Psoas muscle (tissue), 8 donors: ENCODE measurements around the gene GREB1. TPM values are rescaled to one million over a fixed set of nuclear protein-coding genes. Genes with fewer than 3 reads are reported as not detected.

ENCODE experiments used
- ATAC-seq, 4 donors: fragments of 200-7000 bp; cut with Tn5 transposase; one replicate each; pipeline ENCODE4 v1.9.1; 2020; ENCODE audit warnings: moderate library complexity in 3 of 4, mild to moderate bottlenecking in 2 of 4
- DNase-seq, 2 donors: peaks; one replicate each; pipeline ENCODE4 v3.0.0-alpha.2; 2020
- H3K27ac ChIP-seq: fragments of 200-600 bp; one replicate; pipeline ENCODE4 v1.8.0; 2022
- H3K27me3 ChIP-seq, 3 donors: fragments of 200-600 bp in 1 of 3; one replicate each; pipeline versions ENCODE4 v1.6.1 to v1.8.0; 2013 to 2022; ENCODE audit warnings: low read length in 2 of 3, mild to moderate bottlenecking in 2 of 3, moderate library complexity in 1 of 3; ENCODE audit not compliant: insufficient read depth in 3 of 3
- H3K36me3 ChIP-seq, 2 donors: fragments of 200-600 bp in 1 of 2; one replicate each; pipeline versions ENCODE4 v1.6.1 to v1.8.0; 2013 to 2022; ENCODE audit warnings: low read depth in 1 of 2, mild to moderate bottlenecking in 1 of 2, moderate library complexity in 1 of 2; ENCODE audit not compliant: insufficient read depth in 1 of 2
- H3K4me1 ChIP-seq: fragments of 200-600 bp; one replicate; pipeline ENCODE4 v1.8.0; 2022
- H3K4me3 ChIP-seq: fragments of 200-600 bp; one replicate; pipeline ENCODE4 v1.8.0; 2022; ENCODE audit warnings: mild to moderate bottlenecking
- H3K9me3 ChIP-seq: fragments of 200-600 bp; one replicate; pipeline ENCODE4 v1.8.0; 2022
- CTCF ChIP-seq: fragments of 200-600 bp; IDR thresholded peaks from one replicate; pipeline ENCODE4 v1.8.0; 2022; ENCODE audit warnings: antibody characterized with exemption
- WGBS, 3 donors: extraction: QIAGEN DNeasy Blood & Tissue Kit; methylation state at CpG; one replicate each; pipeline versions ENCODE4 v1.1.6 to v1.1.7; 2013; 5-methylcytosine and 5-hydroxymethylcytosine counted together
- intact Hi-C, 2 donors: fragments of 100-400 bp; cut with DNase I; formaldehyde crosslinking; loops; one replicate each; pipeline versions ENCODE4 v1.11.0 to v1.14.2; 2022
- polyA plus RNA-seq, 3 donors: library from polyadenylated mRNA; stranded (reverse); fragments of 200-250 nt; gene quantifications; one replicate each; pipeline ENCODE4 v1.2.3, GENCODE V29; 2013
- total RNA-seq, 4 donors: library from RNA; stranded (reverse); fragmentation: NEBNext Ultra II Directional in 2 of 4; extraction: Animal tissue kit (Norgen Biotek cat#: 25700) in 2 of 4; gene quantifications; one replicate each; pipeline versions ENCODE4 v1.2.1 to v1.2.4, GENCODE V29; 2021 to 2023
- donor health status: healthy with polysubstance abuse.
- donor health status: DM: no; HTN: no; CAD: no; lungs with moderate emphysema.
- donor health status: Bipolar disorder and iron deficiency.
- donor health status: healthy.
- donor health status: DM: yes; HTN: yes; CAD: no.
- donor health status: DM: no; HTN: no; CAD: no.
- donor health status: DM: no; HTN: no; CAD: no.
- donor health status: DM: yes; HTN: yes; CAD: no.

GREB1 gene
- total and polyA plus RNA-seq, 7 donors = 1.3 to 17.5 (median 3.2) TPM

- TF ChIP-seq CTCF = no peak
- Histone ChIP-seq H3K27ac (no peak overlapping the region), H3K4me1 (no peaks in the 10 kb centered on the region), H3K9me3 (no peaks in the 10 kb centered on the region), H3K36me3 (peaks cover 0 to 9% of the 10 kb centered on the region in 2 donors), H3K27me3 (no peaks in the 10 kb centered on the region), H3K4me3 (no peak overlapping the region)
- ATAC-seq = peak in 2 of 4 donors; percentile 53 to 62
- intact Hi-C loops = loop anchor here (10.0 kb wide), 2 partner anchors 455 to 755 kb away; a partner anchor contains a TSS
- WGBS, 3 donors = 89 to 94% (median 94%) methylated on average over 12 of the region's 12 CpGs
- no peak for DNase-seq
Observed at GRCh38 chr2:11589316-11589940, 55.6 kb downstream of the GREB1 start.

- DNase-seq = no peak
Observed at GRCh38 chr2:11590193-11590592, 56.3 kb downstream of the GREB1 start.

GRCh38 chr2:11591091-11591490 is 57.2 kb downstream of the GREB1 start:
- ATAC-seq = no peak
- no peaks in the 10 kb centered on the region for H3K27me3 ChIP-seq
- H3K4me1 ChIP-seq = no peaks in the 10 kb centered on the region
- H3K4me3 ChIP-seq = no peak overlapping the region
- H3K9me3 ChIP-seq = no peaks in the 10 kb centered on the region
- H3K36me3 ChIP-seq = peaks cover 0 to 9% of the 10 kb centered on the region in 2 donors
- WGBS, 3 donors = 90 to 93% (median 91%) methylated on average over 8 of the region's 8 CpGs
- intact Hi-C loops = no loop called here
- no peak overlapping the region for H3K27ac ChIP-seq
- DNase-seq = no peak
- TF ChIP-seq CTCF = no peak

More at GRCh38 chr2:11590193-11590592, 56.3 kb downstream of the GREB1 start:
- 95 to 97% (median 97%) methylated on average over 9 of the region's 9 CpGs for WGBS, 3 donors
- Histone ChIP-seq H3K4me1 (no peaks in the 10 kb centered on the region), H3K9me3 (no peaks in the 10 kb centered on the region), H3K27me3 (no peaks in the 10 kb centered on the region), H3K4me3 (no peak overlapping the region), H3K27ac (no peak overlapping the region), H3K36me3 (peaks cover 0 to 9% of the 10 kb centered on the region in 2 donors)
- no peak for ATAC-seq
- intact Hi-C loops = no loop called here
- no peak for TF ChIP-seq CTCF

GRCh38 chr2:11592671-11593574 is 59.1 kb downstream of the GREB1 start:
- 91 to 94% (median 92%) methylated on average over 52 to 53 of the region's 53 CpGs for WGBS, 3 donors
- ATAC-seq (no peak), DNase-seq (no peak)
- intact Hi-C loops = no loop called here
- peaks cover 8% of the 10 kb centered on the region for H3K4me1 ChIP-seq
- no peak overlapping the region for H3K4me3 ChIP-seq
- TF ChIP-seq CTCF = no peak
- H3K36me3 ChIP-seq = peaks cover 0 to 6% of the 10 kb centered on the region in 2 donors
- no peaks in the 10 kb centered on the region for H3K27me3 ChIP-seq
- H3K9me3 ChIP-seq = no peaks in the 10 kb centered on the region
- H3K27ac ChIP-seq = no peak overlapping the region
